Measurements from ENCODE around the gene PLEKHA7.

Gene PLEKHA7

GRCh38 chr11:17012179-17012578 lies 2.0 kb downstream of the PLEKHA7 start:
- no peaks in the 10 kb centered on the region for H3K36me3 ChIP-seq
- no peak for TF ChIP-seq CTCF (IDR thresholded peaks at IDR 0.05; ENCODE audit: low read depth, low read length)
- no peak for DNase-seq
- no peaks in the 10 kb centered on the region for H3K9me3 ChIP-seq
- no peaks in the 10 kb centered on the region for H3K27me3 ChIP-seq
- H3K4me1 ChIP-seq: no peaks in the 10 kb centered on the region
- no peak overlapping the region for H3K4me3 ChIP-seq (ENCODE audit: low read depth, low read length)

GRCh38 chr11:17010851-17011420 lies 3.3 kb downstream of the PLEKHA7 start:
- H3K27me3 ChIP-seq: no peaks in the 10 kb centered on the region
- no peak for DNase-seq

GRCh38 chr11:17008099-17008498 lies 6.1 kb downstream of the PLEKHA7 start:
- H3K27me3 ChIP-seq: no peaks in the 10 kb centered on the region
- no peak for TF ChIP-seq CTCF (IDR thresholded peaks at IDR 0.05; ENCODE audit: low read depth, low read length)
- H3K4me1 ChIP-seq: no peaks in the 10 kb centered on the region
- H3K4me3 ChIP-seq (ENCODE audit: low read depth, low read length): no peak overlapping the region
- DNase-seq: no peak
- H3K9me3 ChIP-seq: no peaks in the 10 kb centered on the region
- no peaks in the 10 kb centered on the region for H3K36me3 ChIP-seq

More at GRCh38 chr11:17010851-17011420, 3.3 kb downstream of the PLEKHA7 start:
- no peak overlapping the region for H3K4me3 ChIP-seq (ENCODE audit: low read depth, low read length)
- H3K4me1 ChIP-seq: no peaks in the 10 kb centered on the region
- no peaks in the 10 kb centered on the region for H3K36me3 ChIP-seq
- TF ChIP-seq CTCF (IDR thresholded peaks at IDR 0.05; ENCODE audit: low read depth, low read length): no peak
- H3K9me3 ChIP-seq: no peaks in the 10 kb centered on the region

DNA sequence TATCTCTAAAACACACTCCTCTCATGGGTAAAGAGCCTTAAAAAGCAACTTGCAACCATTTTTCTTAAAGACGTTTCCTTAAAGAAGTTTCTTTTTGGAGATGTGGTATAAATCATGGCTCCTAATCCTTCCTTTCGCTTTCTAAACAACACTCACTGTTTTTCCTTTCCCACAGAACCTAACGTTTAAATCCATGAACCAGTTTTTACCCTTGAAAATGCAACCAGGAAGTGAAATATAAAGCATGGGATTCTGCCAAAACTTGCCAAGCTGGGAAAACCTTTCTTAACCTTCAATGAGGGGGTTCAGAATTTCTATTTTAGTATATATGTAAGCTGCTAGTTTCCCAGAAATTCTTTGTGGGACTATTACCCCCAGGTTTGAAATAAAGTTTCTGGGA lies 8.6 kb downstream of the PLEKHA7 start:
- Histone ChIP-seq H3K4me3 (ENCODE audit: low read depth, low read length) (no peak overlapping the region), H3K36me3 (no peaks in the 10 kb centered on the region), H3K4me1 (no peaks in the 10 kb centered on the region), H3K9me3 (no peaks in the 10 kb centered on the region), H3K27me3 (no peaks in the 10 kb centered on the region)
- no peak for DNase-seq
- TF ChIP-seq CTCF (IDR thresholded peaks at IDR 0.05; ENCODE audit: low read depth, low read length): no peak

GRCh38 chr11:17004486-17005148 lies 9.6 kb downstream of the PLEKHA7 start:
- H3K9me3 ChIP-seq: no peaks in the 10 kb centered on the region
- DNase-seq: no peak
- H3K4me3 ChIP-seq (ENCODE audit: low read depth, low read length): no peak overlapping the region
- no peaks in the 10 kb centered on the region for H3K36me3 ChIP-seq
- no peaks in the 10 kb centered on the region for H3K4me1 ChIP-seq
- H3K27me3 ChIP-seq: no peaks in the 10 kb centered on the region
- TF ChIP-seq CTCF (IDR thresholded peaks at IDR 0.05; ENCODE audit: low read depth, low read length): no peak

DNA sequence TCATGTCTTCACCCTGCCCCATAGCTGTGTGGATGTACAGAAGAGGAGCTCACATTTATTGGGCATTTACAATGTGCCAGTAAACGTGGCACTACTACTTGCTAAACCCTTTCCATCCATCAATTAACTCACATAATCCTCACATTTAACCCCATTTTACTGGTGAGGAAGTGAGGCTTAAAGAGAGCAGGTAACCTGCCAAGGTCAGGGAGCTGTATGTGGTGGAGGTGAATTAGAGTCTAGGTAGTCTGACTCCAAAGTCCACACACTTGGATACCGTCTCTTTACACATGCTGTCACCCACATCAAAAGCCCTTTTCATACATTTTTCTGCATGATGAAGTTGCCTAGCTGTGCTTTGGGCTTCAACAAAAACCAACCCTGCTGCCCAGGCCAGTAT lies 10.8 kb downstream of the PLEKHA7 start:
- H3K4me3 ChIP-seq (ENCODE audit: low read depth, low read length): no peak overlapping the region

More for the DNA sequence above, 10.8 kb downstream of the PLEKHA7 start:
- no peaks in the 10 kb centered on the region for H3K9me3 ChIP-seq
- no peaks in the 10 kb centered on the region for H3K27me3 ChIP-seq
- H3K4me1 ChIP-seq: no peaks in the 10 kb centered on the region
- no peaks in the 10 kb centered on the region for H3K36me3 ChIP-seq
- DNase-seq: no peak
- no peak for TF ChIP-seq CTCF (IDR thresholded peaks at IDR 0.05; ENCODE audit: low read depth, low read length)

Measured in BE2C (cell line).